Measurements from ENCODE around the gene TUB. TPM values are rescaled to one million over a fixed set of nuclear protein-coding genes. Genes with fewer than 3 reads are reported as not detected.

Gene TUB
- total and polyA plus RNA-seq, 2 of the 8 experiments (the other 6 are each of a cell fraction or from before 2014, with no cell fraction given), result 15.3 to 31.3 TPM

GRCh38 chr11:8079111-8079675, 1.8 kb upstream of the TUB start:
- ChIA-PET POLR2A (ENCODE audit: partially characterized antibody) (interaction anchor here (1.0 kb wide), 1 partner anchor 88 kb away, joined by 3 read pairs; no protein-coding TSS in a partner anchor), CTCF (ENCODE audit: partially characterized antibody) (interaction anchor here (0.6 to 30.2 kb wide), 11 partner anchors 8 to 175 kb away, joined by 3 to 1283 read pairs (median 13); no protein-coding TSS in a partner anchor)
- no peak for TF ChIP-seq SIRT6 (IDR thresholded peaks at IDR 0.05; ENCODE audit: low read length)
- TF ChIP-seq TEAD4 (IDR thresholded peaks at IDR 0.05; ENCODE audit: low read depth, low read length), result no peak
- TF ChIP-seq SIN3A (conservative IDR thresholded peaks at IDR 0.05 in 1 of 2, IDR thresholded peaks at IDR 0.05 in 1 of 2; ENCODE audit: low read depth in 1 of 2, low read length in 2 of 2), result no peak
- no peak for TF ChIP-seq RFX5 (IDR thresholded peaks at IDR 0.05; ENCODE audit: borderline replicate concordance, low read depth, low read length)
- Histone ChIP-seq H3K14ac (ENCODE audit: insufficient read length) (no peak overlapping the region), H4K91ac (replicated peaks; ENCODE audit: insufficient read length, low read length) (no peak overlapping the region), H2BK20ac (ENCODE audit: low read length) (no peak overlapping the region), H2BK15ac (ENCODE audit: low read length) (peak overlapping the region; percentile 36; the same call in 1 of the 2 replicates), H2AK5ac (ENCODE audit: low read depth, low read length) (no peak overlapping the region), H2AFZ (ENCODE audit: low read length) (no peak overlapping the region), H3K4me2 (ENCODE audit: insufficient read depth in 1 of 2, low read depth in 2 of 2, low read length in 2 of 2) (no peak overlapping the region), H3K27ac (ENCODE audit: low read depth, low read length) (no peak overlapping the region), H2BK5ac (ENCODE audit: low read depth, low read length) (no peak overlapping the region), H3K56ac (replicated peaks; ENCODE audit: insufficient read length, low read depth, low read length) (no peak overlapping the region), H3K9ac (replicated peaks in 1 of 4; ENCODE audit: extremely low read depth in 1 of 4, low read depth in 3 of 4, low read length in 3 of 4) (no peak overlapping the region), H4K5ac (ENCODE audit: insufficient read length, low read depth, low read length) (no peak overlapping the region), H3K23me2 (ENCODE audit: low read depth, low read length) (peaks cover 10% of the 10 kb centered on the region; the same call in 1 of the 2 replicates), H4K8ac (ENCODE audit: extremely low read depth, insufficient read depth, low read length) (no peak overlapping the region), H2BK120ac (replicated peaks; ENCODE audit: low read depth, low read length) (no peak overlapping the region), H2BK12ac (ENCODE audit: low read depth, low read length) (no peak overlapping the region), H3K23ac (ENCODE audit: insufficient read length) (no peak overlapping the region), H3K27me3 (replicated peaks in 1 of 4; ENCODE audit: control insufficient read depth in 3 of 4, extremely low read depth in 1 of 4, insufficient read depth in 3 of 4, low read length in 3 of 4) (peaks cover 0 to 18% (median 13%) of the 10 kb centered on the region in 4 experiments; a peak in 5 of 7 replicates), H3K79me2 (ENCODE audit: control insufficient read depth in 1 of 2, insufficient read depth in 2 of 2, low read length in 2 of 2) (no peaks in the 10 kb centered on the region; a peak in 1 of 4 replicates), H3K4me1 (replicated peaks in 1 of 4; ENCODE audit: control insufficient read depth in 3 of 4, insufficient read depth in 4 of 4, low read length in 3 of 4) (peaks cover 5 to 30% (median 21%) of the 10 kb centered on the region in 4 experiments), H3K9me3 (ENCODE audit: insufficient read depth in 2 of 2, low read depth in 1 of 2, low read length in 1 of 2) (no peaks in the 10 kb centered on the region), H3K79me1 (ENCODE audit: low read depth, low read length) (peaks cover 12% of the 10 kb centered on the region; the same call in 1 of the 2 replicates), H3K4me3 (ENCODE audit: extremely low read depth in 1 of 4, insufficient read depth in 2 of 4, low read depth in 3 of 4, low read length in 4 of 4) (no peak overlapping the region), H3K36me3 (ENCODE audit: control insufficient read depth in 2 of 4, insufficient read depth in 4 of 4, low read length in 3 of 4) (no peaks in the 10 kb centered on the region), H3K18ac (ENCODE audit: extremely low read depth, low read length) (no peak overlapping the region), H4K20me1 (replicated peaks in 1 of 2; ENCODE audit: control insufficient read depth in 1 of 2, insufficient read depth in 2 of 2, low read length in 2 of 2) (peaks cover 0 to 13% of the 10 kb centered on the region in 2 experiments), H3K4ac (replicated peaks; ENCODE audit: insufficient read length, low read depth, low read length) (peak overlapping the region; percentile 48)
- 84% methylated on average over 4 of the region's 4 CpGs; no CpG with 5 or more reads in 1 of the 2 experiments for WGBS, 2 experiments (ENCODE audit: extremely low coverage in 1 of 2, insufficient coverage in 1 of 2, insufficient read length in 1 of 2, insufficient replicate concordance in 2 of 2, low coverage in 1 of 2, low lambda C conversion rate in 2 of 2, missing lambda C conversion rate in 1 of 2)
- DNase-seq (ENCODE audit: low read depth in 1 of 2, low spot score in 2 of 2) (no peak), FAIRE-seq (no peak)
